GM18508 (cell line): ENCODE data around the gene EPN2.
"Not testable (repeated sequence)": the region's sequence is repeated elsewhere in the genome, so short reads cannot be mapped to it uniquely, and the experiment has no call there.

ENCODE experiments used
- ATAC-seq: cut with Tn5 transposase; IDR thresholded peaks from one replicate; pipeline ENCODE4 v1.9.1; 2021; ENCODE audit warnings: moderate number of reproducible peaks; ENCODE audit not compliant: insufficient read depth, unreplicated experiment

The EPN2 gene

GRCh38 chr17:19237139-19237388 is at the start of gene EPN2:
TSS of gene EPN2 (plus strand) at chr17:19237366. CDS start at chr17:19283120, 45,754 bp downstream.
- not testable (repeated sequence) for ATAC-seq

- not testable (repeated sequence) for ATAC-seq
These were observed 49.0 kb upstream of the EPN2 start for GRCh38 chr17:19187883-19188869.

- not testable (repeated sequence) for ATAC-seq
These were observed 48.1 kb upstream of the EPN2 start for GRCh38 chr17:19188870-19189708.

GRCh38 chr17:19189781-19190405 is 47.3 kb upstream of the EPN2 start:
- not testable (repeated sequence) for ATAC-seq

GRCh38 chr17:19196382-19197204 is 40.6 kb upstream of the EPN2 start:
- ATAC-seq: peak; percentile 48

- not testable (repeated sequence) for ATAC-seq
These were observed 34.7 kb upstream of the EPN2 start for GRCh38 chr17:19202448-19202847.

- ATAC-seq: not testable (repeated sequence)
These were observed 33.7 kb upstream of the EPN2 start for GRCh38 chr17:19203429-19203828.

GRCh38 chr17:19215074-19215860 is 21.9 kb upstream of the EPN2 start:
- not testable (repeated sequence) for ATAC-seq

GRCh38 chr17:19216148-19216926 is 20.8 kb upstream of the EPN2 start:
- not testable (repeated sequence) for ATAC-seq

GRCh38 chr17:19218914-19219313 is 18.3 kb upstream of the EPN2 start:
- not testable (repeated sequence) for ATAC-seq

- not testable (repeated sequence) for ATAC-seq
These were observed 17.8 kb upstream of the EPN2 start for GRCh38 chr17:19219384-19219783.

GRCh38 chr17:19220195-19220594 is 17.0 kb upstream of the EPN2 start:
- ATAC-seq: not testable (repeated sequence)

- ATAC-seq: not testable (repeated sequence)
These were observed 10.3 kb upstream of the EPN2 start for GRCh38 chr17:19226610-19227588.

- not testable (repeated sequence) for ATAC-seq
These were observed 2.5 kb upstream of the EPN2 start for GRCh38 chr17:19234676-19235075.

- ATAC-seq: not testable (repeated sequence)
These were observed 621 bp upstream of the EPN2 start for GRCh38 chr17:19236351-19237138.
